Dedifferentiated amniotic fluid mesenchymal stem cell (primary cell): ENCODE data around the gene GALNT4.

Source experiments
- DNase-seq: peaks from one replicate; pipeline ENCODE4 v3.0.0-alpha.2; 2016; ENCODE audit errors: extremely low spot score

GALNT4 gene

DNA sequence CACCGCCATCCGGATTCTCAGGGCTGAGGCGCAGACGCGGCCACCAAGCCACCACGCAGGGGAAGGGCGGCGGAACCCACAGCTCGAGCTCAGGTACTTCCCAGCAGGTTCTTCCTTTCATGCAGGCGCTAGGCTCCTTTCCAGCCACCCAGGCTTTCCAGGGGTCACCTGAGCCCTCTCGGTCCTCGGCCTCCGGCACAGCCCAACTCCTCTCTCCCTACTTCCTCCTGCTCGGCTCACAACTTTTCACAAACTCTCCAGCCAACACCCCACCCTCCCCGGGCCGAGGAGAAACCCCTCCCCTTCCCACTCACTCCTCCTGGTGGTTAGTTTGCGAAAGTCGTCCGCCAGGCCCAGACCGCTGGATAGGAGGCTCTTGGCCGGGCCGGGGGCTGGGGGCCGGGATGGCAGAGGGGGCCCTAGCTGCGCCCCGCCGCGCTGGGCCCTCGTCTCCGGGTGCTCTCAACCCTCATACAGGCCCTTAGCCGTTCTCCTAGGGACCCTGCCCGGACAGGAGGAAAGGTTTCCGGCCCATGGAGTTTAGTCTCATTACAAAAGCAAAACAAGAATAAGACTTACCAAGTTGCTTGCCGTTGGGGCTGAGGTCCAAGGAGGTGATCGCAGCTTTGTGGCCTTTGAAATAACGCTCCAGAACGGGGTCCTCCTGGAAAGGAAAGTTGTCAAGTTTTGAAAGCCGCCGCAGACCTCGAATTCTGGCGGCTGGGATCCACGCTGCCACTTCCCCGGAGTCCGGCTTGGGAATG lies at the start of gene GALNT4:
Gene GALNT4, minus strand, starts transcription at position 256 of the 764 bp plus-strand sequence. Its CDS starts 247 bp downstream, at position 9.
- DNase-seq, result peak; percentile 93

GRCh38 chr12:89573051-89573810 lies 48.6 kb upstream of the GALNT4 start:
- peak; percentile 28 for DNase-seq

DNA sequence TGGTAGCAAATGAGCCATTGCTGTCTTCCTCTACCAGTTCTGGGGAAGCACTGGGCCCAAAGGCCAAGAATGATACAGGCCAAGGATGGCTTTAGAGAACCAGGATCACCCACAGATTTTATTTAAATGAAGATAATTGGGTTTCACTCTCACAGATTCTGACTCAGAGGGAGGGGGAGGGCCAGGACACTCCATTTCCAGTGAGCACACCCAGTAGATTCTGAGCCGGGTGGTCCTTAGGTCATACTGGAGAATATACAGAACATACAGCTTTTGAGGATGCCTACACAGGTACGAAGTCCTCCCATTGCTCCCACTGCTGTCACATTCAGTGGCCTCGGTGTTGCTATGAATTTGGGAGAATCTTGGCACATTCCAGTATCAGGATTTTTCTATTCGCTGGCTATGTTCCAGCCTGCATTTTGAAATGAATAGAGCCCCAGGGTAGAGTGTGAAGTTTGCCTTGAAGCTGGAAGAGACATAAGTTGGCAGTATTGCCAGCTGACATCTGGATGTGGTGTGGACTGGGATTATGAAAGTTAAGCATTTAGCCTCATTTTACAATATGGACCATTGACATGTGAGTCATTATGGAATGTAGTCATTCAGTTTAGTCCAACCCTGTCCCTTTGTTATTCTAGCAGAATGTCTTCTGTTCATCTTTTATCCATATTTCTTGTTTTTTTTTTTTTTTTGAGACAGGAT lies 47.0 kb upstream of the GALNT4 start:
- peak; percentile 77 for DNase-seq

DNA sequence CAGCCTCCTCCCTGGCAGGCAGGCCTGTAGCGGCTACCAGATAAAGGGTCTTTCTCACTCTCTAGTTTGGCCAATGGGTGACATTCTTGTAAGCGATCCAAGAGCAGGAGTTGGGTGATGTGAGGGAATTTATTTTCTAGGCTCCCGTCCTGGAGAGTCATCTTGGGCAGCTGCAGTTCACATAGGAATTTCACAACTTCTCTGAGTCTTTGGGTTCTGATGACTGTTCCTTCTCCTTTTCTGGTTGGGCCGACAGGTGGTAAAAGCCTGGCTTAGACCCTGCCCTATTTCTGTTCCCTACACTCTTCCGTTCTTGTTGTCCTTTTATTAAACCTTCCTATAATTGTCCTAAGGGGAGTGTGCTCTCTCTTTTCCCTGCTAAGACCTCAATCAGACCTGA lies 43.9 kb upstream of the GALNT4 start:
- DNase-seq, result no peak

GRCh38 chr12:89567691-89568239 lies 43.2 kb upstream of the GALNT4 start:
- DNase-seq, result no peak

DNA sequence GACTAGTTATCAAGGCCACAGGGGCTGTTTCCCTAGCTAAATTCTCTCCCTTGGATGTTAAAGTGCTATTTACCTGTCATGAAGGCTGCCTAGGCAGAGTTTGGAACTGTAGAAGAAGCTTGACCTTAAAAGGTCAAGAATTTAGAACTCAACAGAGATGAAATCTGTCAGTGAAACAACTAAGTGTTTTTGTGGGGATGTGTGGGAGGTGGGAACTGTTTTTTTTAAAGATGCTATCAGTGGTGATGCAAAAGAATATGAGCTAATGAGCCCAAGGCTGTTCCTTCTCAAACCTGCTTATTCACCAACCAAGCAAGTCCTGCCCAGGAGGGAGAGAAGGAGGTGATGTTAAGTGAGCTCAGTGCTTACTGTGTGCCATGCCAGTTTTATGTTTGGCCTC lies 42.0 kb upstream of the GALNT4 start:
- no peak for DNase-seq

DNA sequence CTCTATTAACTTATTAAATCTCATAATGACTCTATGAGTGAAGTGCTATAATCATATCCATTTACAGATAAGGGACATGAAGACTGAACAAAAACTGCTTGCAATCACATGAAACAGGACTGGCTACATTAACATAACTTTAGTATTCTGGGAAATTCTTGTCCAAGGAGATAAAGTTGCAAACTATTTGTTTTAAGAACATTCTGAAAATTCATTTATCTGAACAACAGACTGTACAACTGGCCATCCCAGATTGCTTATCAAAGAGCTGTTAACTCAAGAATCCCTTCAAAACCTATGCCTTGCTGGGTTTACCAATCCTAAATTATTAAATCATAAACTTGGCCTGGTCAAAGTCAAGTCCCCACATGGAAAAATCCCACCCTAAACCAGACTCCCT lies 40.4 kb upstream of the GALNT4 start:
- DNase-seq, result no peak

DNA sequence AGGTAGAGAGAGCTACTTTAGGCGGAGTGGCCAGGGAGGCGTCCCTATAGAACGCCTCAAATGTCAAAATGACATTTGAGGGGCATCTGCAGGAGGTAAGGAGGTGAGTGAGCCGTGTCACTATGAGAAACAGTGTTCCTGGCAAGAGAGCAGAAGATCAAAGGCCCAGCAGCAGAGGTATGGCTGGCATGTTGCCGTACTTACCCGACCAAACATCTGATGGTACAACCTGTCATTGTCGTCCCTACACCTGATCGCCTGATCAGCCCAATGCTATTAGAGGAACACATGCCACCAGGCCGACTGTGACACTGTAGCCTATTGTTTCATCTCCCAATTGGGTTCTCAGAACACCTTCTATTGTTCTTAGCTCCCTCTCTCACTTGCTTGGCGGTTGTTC lies 35.2 kb upstream of the GALNT4 start:
- DNase-seq, result no peak

DNA sequence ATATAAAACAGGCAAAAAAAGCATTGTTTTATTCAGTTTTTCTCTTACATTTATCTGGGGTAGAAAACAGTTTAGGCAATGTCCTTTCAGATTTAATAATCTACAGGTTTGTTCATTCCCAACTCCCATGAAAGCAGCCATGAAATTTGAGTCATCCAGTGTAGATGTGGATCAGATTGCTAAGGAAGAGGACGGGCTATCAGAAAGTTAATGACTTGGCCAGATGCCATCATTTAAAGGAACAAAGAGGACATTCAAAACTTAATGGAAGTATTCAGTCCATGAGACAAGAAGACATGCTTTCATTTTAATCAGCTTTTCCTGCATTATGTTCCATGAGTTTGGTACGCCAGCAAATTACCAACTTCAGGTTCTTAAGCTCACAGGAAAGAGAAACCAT lies 32.4 kb upstream of the GALNT4 start:
- DNase-seq, result no peak

DNA sequence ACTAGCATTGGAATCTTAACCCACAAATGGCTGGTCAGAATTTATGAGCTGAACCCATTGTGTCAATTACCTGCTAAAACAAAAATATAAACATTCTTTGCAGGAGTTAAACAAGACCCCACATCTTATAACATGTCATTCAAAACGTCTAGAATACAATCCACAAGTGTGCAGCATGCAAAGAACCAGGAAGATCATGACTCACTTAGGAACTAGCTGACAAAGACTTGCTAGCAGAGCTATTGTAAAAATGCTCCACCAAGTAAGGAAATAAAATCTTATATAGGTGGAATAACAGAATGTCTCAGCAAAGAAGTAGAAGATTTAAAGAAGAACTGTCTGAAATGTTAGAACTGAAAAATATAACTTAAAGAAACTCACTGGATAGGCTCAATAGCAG lies 27.8 kb upstream of the GALNT4 start:
- DNase-seq, result no peak

GRCh38 chr12:89551747-89552146 lies 27.2 kb upstream of the GALNT4 start:
- no peak for DNase-seq

DNA sequence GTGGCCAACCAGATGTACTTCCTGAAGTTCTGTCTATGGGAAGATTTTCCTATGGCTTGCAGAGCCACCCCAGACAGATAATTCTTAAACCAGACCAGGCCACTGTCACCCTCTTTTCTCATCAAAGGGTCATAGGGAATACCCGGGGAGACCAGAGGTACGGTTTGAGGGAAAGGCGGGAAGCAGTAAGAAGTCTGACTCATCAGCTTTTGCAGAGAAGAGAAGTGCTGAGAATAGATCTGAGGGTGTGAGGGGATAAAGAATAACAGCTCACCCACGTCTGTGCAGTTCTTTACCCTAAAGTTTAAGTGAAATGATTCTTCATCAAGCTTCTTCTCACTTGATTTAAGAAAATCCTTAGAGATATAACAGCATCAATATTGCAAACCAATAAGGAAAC lies 22.5 kb upstream of the GALNT4 start:
- no peak for DNase-seq

DNA sequence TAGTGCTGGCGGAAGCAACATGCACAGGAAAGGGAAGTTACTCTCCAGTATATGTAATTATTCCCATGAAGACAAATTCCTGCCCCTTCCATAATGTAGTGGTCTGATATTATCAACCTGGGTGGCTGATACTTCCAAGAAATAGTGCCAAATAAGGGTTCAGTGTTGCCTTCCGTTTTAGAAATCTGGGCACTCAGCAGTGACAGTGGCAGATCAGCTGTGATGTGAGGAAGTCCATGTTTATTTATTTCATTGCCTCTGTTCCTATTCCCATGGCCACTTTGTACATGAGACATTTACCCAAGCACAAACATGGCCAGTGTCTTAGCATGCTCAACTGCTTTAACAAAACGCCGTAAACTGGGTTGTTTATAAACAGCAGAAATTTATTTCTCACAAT lies 21.6 kb upstream of the GALNT4 start:
- no peak for DNase-seq

GRCh38 chr12:89544681-89545184 lies 20.1 kb upstream of the GALNT4 start:
- DNase-seq, result no peak

DNA sequence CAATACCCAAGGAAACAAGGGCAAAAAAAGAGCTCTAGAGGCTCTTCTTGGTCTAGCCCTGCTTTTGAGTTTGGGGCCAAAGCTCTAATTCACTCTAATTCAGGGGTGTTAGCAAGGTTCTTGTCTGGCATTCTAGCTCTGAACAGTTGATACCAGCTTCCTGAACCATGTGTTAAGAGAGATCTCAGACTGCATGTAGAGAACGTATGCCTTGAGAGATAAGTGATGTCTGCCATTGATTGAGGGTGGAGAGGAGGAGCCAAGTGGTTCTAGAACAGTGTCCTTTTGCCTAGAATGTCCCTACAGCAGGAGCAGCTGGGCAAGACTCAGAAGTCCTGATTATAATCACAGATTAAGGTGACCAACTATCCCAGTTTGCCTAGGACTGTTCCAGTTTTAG lies 19.4 kb upstream of the GALNT4 start:
- DNase-seq, result no peak

GRCh38 chr12:89542912-89543592 lies 18.5 kb upstream of the GALNT4 start:
- peak; percentile 83 for DNase-seq

- DNase-seq, result no peak
These were observed 17.6 kb upstream of the GALNT4 start for GRCh38 chr12:89542236-89542635.

GRCh38 chr12:89540586-89540985 lies 16.0 kb upstream of the GALNT4 start:
- DNase-seq, result no peak

GRCh38 chr12:89539426-89540223 lies 15.0 kb upstream of the GALNT4 start:
- DNase-seq, result no peak

GRCh38 chr12:89538897-89539296 lies 14.3 kb upstream of the GALNT4 start:
- DNase-seq, result no peak

DNA sequence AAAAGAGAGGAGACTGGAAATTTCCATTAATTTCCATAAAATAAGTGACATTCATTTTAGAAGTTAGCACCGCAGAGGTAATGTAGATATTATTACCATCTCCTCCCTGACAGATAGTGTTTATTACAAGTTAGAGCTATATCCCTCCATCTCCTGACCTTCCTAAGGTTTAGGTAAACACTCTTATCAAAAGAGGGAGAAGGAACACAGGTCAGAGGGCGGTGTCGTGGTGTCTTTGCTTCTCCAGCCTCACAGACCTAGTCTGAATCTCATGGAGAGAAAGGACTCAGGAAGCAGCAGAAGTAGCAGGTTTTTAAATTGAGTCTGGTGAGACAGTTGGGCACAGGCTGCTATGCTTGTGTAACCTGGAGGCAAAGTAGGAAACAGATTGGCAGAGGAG lies 12.8 kb upstream of the GALNT4 start:
- no peak for DNase-seq
